ENCODE measurements around the gene SMTN. TPM values are rescaled to one million over a fixed set of nuclear protein-coding genes. Genes with fewer than 3 reads are reported as not detected.

The SMTN gene
- total and polyA plus RNA-seq, 10 of the 15 experiments (the other 5 are each of a cell fraction or from before 2014, with no cell fraction given), result 0.92 to 21.9 (median 4.8) TPM

DNA sequence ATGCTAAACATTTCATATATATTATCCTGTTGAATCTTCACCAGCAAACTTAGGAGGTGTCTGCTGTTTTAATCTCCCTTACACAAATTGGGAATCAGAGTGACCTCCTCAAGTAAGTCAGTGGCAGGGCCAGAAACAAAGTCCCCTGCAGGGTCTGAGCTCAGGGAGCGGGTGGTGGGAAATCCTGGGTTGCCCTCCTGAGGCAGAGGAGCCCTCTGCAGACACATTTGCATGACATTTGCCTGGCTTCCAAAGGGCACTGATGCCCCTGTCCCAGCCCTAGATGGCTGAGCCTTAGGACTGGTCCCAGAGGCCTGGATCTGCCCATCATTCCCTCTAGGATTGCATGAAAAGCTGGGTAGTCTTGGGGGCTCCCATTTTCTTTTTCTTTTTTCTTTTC is 39.5 kb downstream of the SMTN start:
- Histone ChIP-seq H3K4me2 (ENCODE audit: control insufficient read depth, insufficient read depth) (no peak overlapping the region), H3K9ac (ENCODE audit: control insufficient read depth, insufficient read depth, low read length) (no peak overlapping the region), H3K9me3 (replicated peaks; ENCODE audit: control insufficient read depth, insufficient read depth, low read length) (no peaks in the 10 kb centered on the region), H3K4me1 (ENCODE audit: control insufficient read depth, insufficient read depth, low read length) (no peaks in the 10 kb centered on the region), H3K36me3 (ENCODE audit: control insufficient read depth in 2 of 2, insufficient read depth in 2 of 2, low read length in 1 of 2) (no peaks in the 10 kb centered on the region), H4K20me1 (ENCODE audit: control insufficient read depth, insufficient read depth) (no peaks in the 10 kb centered on the region), H3K27me3 (replicated peaks in 1 of 2; ENCODE audit: control insufficient read depth in 2 of 2, insufficient read depth in 2 of 2, low read length in 1 of 2) (no peaks in the 10 kb centered on the region), H2AFZ (ENCODE audit: control insufficient read depth, low read depth, low read length) (no peak overlapping the region), H3K79me2 (ENCODE audit: control insufficient read depth, insufficient read depth, low read length) (no peaks in the 10 kb centered on the region), H3K27ac (ENCODE audit: control insufficient read depth, insufficient read depth) (no peak overlapping the region), H3K4me3 (no peak overlapping the region)
- ChIA-PET CTCF (no interaction called here), RAD21 (ENCODE audit: unreplicated experiment) (no interaction called here), POLR2A (no interaction called here), SMC1A (ENCODE audit: uncharacterized antibody, unreplicated experiment) (no interaction called here)
- BruUV-seq (replicated peaks), result no TSS peak
- no peak for ATAC-seq
- in situ Hi-C loops (cut with MboI) (no loop called here), intact Hi-C loops (cut with micrococcal nuclease; ENCODE audit: unreplicated experiment) (no loop called here)
- no peak for DNase-seq (ENCODE audit: low read depth, low spot score)
- WGBS (ENCODE audit: insufficient coverage, insufficient replicate concordance, low lambda C conversion rate, missing lambda C conversion rate), result 0% methylated on average over 1 of the region's 1 CpG
- TF ChIP-seq ZBED1 (IDR thresholded peaks at IDR 0.05; ENCODE audit: borderline replicate concordance) (no peak), NFXL1 (IDR thresholded peaks at IDR 0.05; ENCODE audit: borderline replicate concordance) (no peak), BACH1 (IDR thresholded peaks at IDR 0.05; ENCODE audit: borderline replicate concordance) (no peak), MYB (IDR thresholded peaks at IDR 0.05; ENCODE audit: borderline replicate concordance, low read depth, low read length) (no peak), SRF (IDR thresholded peaks at IDR 0.05; ENCODE audit: low read depth in 2 of 2, low read length in 2 of 2) (no peak), SUZ12 (IDR thresholded peaks at IDR 0.05; ENCODE audit: unreplicated experiment) (no peak), SREBF2 (IDR thresholded peaks at IDR 0.05; ENCODE audit: low read length) (no peak), HCFC1 (IDR thresholded peaks at IDR 0.05; ENCODE audit: low read length) (no peak), LARP7 (IDR thresholded peaks at IDR 0.05) (no peak), HDAC2 (IDR thresholded peaks at IDR 0.05) (no peak), SREBF1 (IDR thresholded peaks at IDR 0.05; ENCODE audit: low read length) (no peak), GABPA (IDR thresholded peaks at IDR 0.05; ENCODE audit: low read depth) (no peak), SMARCA5 (IDR thresholded peaks at IDR 0.05) (no peak)
- TF ChIP-seq, protein P1, sequence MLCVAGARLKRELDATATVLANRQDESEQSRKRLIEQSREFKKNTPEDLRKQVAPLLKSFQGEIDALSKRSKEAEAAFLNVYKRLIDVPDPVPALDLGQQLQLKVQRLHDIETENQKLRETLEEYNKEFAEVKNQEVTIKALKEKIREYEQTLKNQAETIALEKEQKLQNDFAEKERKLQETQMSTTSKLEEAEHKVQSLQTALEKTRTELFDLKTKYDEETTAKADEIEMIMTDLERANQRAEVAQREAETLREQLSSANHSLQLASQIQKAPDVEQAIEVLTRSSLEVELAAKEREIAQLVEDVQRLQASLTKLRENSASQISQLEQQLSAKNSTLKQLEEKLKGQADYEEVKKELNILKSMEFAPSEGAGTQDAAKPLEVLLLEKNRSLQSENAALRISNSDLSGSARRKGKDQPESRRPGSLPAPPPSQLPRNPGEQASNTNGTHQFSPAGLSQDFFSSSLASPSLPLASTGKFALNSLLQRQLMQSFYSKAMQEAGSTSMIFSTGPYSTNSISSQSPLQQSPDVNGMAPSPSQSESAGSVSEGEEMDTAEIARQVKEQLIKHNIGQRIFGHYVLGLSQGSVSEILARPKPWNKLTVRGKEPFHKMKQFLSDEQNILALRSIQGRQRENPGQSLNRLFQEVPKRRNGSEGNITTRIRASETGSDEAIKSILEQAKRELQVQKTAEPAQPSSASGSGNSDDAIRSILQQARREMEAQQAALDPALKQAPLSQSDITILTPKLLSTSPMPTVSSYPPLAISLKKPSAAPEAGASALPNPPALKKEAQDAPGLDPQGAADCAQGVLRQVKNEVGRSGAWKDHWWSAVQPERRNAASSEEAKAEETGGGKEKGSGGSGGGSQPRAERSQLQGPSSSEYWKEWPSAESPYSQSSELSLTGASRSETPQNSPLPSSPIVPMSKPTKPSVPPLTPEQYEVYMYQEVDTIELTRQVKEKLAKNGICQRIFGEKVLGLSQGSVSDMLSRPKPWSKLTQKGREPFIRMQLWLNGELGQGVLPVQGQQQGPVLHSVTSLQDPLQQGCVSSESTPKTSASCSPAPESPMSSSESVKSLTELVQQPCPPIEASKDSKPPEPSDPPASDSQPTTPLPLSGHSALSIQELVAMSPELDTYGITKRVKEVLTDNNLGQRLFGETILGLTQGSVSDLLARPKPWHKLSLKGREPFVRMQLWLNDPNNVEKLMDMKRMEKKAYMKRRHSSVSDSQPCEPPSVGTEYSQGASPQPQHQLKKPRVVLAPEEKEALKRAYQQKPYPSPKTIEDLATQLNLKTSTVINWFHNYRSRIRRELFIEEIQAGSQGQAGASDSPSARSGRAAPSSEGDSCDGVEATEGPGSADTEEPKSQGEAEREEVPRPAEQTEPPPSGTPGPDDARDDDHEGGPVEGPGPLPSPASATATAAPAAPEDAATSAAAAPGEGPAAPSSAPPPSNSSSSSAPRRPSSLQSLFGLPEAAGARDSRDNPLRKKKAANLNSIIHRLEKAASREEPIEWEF (IDR thresholded peaks at IDR 0.05; ENCODE audit: insufficient replicate concordance, low read depth, low read length), result no peak
- TF ChIP-seq, protein P2, sequence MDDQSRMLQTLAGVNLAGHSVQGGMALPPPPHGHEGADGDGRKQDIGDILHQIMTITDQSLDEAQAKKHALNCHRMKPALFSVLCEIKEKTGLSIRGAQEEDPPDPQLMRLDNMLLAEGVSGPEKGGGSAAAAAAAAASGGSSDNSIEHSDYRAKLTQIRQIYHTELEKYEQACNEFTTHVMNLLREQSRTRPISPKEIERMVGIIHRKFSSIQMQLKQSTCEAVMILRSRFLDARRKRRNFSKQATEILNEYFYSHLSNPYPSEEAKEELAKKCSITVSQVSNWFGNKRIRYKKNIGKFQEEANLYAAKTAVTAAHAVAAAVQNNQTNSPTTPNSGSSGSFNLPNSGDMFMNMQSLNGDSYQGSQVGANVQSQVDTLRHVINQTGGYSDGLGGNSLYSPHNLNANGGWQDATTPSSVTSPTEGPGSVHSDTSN (IDR thresholded peaks at IDR 0.05; ENCODE audit: insufficient replicate concordance, low read depth, low read length), result no peak
- TF ChIP-seq, protein P3, sequence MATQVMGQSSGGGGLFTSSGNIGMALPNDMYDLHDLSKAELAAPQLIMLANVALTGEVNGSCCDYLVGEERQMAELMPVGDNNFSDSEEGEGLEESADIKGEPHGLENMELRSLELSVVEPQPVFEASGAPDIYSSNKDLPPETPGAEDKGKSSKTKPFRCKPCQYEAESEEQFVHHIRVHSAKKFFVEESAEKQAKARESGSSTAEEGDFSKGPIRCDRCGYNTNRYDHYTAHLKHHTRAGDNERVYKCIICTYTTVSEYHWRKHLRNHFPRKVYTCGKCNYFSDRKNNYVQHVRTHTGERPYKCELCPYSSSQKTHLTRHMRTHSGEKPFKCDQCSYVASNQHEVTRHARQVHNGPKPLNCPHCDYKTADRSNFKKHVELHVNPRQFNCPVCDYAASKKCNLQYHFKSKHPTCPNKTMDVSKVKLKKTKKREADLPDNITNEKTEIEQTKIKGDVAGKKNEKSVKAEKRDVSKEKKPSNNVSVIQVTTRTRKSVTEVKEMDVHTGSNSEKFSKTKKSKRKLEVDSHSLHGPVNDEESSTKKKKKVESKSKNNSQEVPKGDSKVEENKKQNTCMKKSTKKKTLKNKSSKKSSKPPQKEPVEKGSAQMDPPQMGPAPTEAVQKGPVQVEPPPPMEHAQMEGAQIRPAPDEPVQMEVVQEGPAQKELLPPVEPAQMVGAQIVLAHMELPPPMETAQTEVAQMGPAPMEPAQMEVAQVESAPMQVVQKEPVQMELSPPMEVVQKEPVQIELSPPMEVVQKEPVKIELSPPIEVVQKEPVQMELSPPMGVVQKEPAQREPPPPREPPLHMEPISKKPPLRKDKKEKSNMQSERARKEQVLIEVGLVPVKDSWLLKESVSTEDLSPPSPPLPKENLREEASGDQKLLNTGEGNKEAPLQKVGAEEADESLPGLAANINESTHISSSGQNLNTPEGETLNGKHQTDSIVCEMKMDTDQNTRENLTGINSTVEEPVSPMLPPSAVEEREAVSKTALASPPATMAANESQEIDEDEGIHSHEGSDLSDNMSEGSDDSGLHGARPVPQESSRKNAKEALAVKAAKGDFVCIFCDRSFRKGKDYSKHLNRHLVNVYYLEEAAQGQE (IDR thresholded peaks at IDR 0.05; ENCODE audit: low read depth, low read length), result no peak
- FAIRE-seq, result no peak
